Mucosa of stomach (tissue), 1 donor: ENCODE data around the gene KANK4.

Experiments
- H3K27me3 ChIP-seq: one replicate; pipeline ENCODE4 v1.7.0; 2013; ENCODE audit warnings: mild to moderate bottlenecking, low read length; ENCODE audit not compliant: control insufficient read depth, insufficient read depth
- H3K36me3 ChIP-seq: one replicate; pipeline ENCODE4 v1.7.0; 2013; ENCODE audit warnings: low read length; ENCODE audit not compliant: control insufficient read depth, insufficient read depth
- H3K4me1 ChIP-seq: one replicate; pipeline ENCODE4 v1.7.0; 2013; ENCODE audit warnings: mild to moderate bottlenecking, low read length; ENCODE audit not compliant: control insufficient read depth, insufficient read depth
- H3K4me3 ChIP-seq: one replicate; pipeline ENCODE4 v1.7.0; 2013; ENCODE audit warnings: low read length
- H3K9ac ChIP-seq: one replicate; pipeline ENCODE4 v1.7.0; 2013; ENCODE audit warnings: mild to moderate bottlenecking, low read length, moderate library complexity
- H3K9me3 ChIP-seq: one replicate; pipeline ENCODE4 v1.7.0; 2013; ENCODE audit warnings: mild to moderate bottlenecking, low read length, moderate library complexity; ENCODE audit not compliant: control insufficient read depth
- donor health status: Pancreatic carcinoma.

Gene KANK4

DNA sequence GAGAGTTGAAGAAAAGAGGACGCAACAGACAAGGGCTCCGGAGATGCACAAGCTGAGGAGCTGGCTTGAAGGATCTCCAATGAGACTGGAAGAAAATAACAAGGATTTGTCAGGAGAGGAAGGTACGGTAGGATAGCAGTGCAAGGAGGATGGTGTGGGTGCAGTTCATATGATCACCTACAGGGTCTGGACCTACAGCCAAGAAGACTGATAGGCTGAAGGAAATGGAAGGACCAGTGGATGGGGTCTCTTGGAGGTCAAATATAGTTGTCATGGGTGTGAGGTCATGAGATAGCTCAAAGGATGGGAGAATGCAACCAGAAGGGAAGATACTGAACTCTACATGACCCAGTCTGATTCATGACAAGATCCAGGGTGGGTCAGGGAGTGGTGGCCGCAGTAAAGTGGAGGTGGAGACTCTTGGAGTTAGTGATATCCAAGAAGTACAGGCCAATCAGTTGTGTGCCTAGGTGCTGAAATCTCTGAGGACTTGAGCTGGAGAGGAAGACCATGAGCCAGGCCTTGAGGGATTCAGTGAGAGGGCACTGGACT is 15.3 kb upstream of the KANK4 start:
- H3K9me3 ChIP-seq = no peaks in the 10 kb centered on the region
- H3K4me3 ChIP-seq = no peak overlapping the region
- H3K36me3 ChIP-seq = no peaks in the 10 kb centered on the region
- no peaks in the 10 kb centered on the region for H3K4me1 ChIP-seq
- no peaks in the 10 kb centered on the region for H3K27me3 ChIP-seq
- H3K9ac ChIP-seq = no peak overlapping the region

DNA sequence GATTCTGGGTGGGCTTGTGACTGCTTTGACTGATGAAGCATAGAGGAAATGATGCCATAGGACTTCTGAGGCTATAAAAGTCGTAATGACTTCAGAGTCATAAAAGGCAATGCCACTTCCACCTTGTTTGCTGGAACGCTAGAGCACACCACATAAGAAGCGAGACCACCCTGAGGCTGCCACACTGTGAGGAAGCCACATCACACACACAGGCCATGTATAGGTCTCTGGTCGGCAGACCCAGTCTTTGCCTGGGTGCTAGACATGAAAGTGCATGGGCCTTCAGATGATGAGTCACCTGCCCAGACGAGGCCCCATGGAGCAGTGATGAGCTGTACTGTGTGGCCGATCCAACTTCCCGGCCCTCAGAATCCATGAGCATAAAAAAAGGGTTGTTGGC is 14.2 kb upstream of the KANK4 start:
- Histone ChIP-seq H3K9ac (no peak overlapping the region), H3K36me3 (no peaks in the 10 kb centered on the region), H3K27me3 (no peaks in the 10 kb centered on the region), H3K4me3 (no peak overlapping the region), H3K4me1 (no peaks in the 10 kb centered on the region), H3K9me3 (no peaks in the 10 kb centered on the region)

GRCh38 chr1:62327360-62328055 is 8.3 kb upstream of the KANK4 start:
- H3K4me3 ChIP-seq = no peak overlapping the region
- H3K4me1 ChIP-seq = no peaks in the 10 kb centered on the region
- H3K9ac ChIP-seq = no peak overlapping the region
- no peaks in the 10 kb centered on the region for H3K9me3 ChIP-seq
- H3K36me3 ChIP-seq = no peaks in the 10 kb centered on the region
- no peaks in the 10 kb centered on the region for H3K27me3 ChIP-seq

DNA sequence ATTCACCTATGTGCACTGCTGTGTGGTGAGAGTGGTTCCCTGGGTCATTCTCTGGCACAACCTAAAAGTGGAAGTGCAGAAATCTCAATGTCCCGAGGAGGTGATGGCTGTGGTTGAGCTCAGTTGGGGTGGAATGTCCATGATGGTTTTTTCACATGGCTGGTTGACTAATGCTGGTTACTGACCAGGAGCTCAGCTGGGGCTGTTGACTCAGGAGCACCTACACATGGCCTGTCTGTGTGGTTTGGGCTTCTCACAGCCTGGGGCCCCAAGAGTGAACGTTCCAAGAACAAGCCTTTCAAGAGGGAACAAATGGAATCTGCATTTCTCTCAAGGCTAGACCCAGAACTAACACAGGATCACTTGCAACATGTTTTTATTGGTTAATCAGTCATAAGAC is 6.4 kb upstream of the KANK4 start:
- H3K9me3 ChIP-seq = no peaks in the 10 kb centered on the region
- H3K36me3 ChIP-seq = no peaks in the 10 kb centered on the region
- H3K4me1 ChIP-seq = no peaks in the 10 kb centered on the region
- no peak overlapping the region for H3K4me3 ChIP-seq
- H3K9ac ChIP-seq = no peak overlapping the region
- H3K27me3 ChIP-seq = no peaks in the 10 kb centered on the region

- Histone ChIP-seq H3K9ac (no peak overlapping the region), H3K4me3 (no peak overlapping the region), H3K4me1 (no peaks in the 10 kb centered on the region), H3K27me3 (no peaks in the 10 kb centered on the region), H3K36me3 (no peaks in the 10 kb centered on the region), H3K9me3 (no peaks in the 10 kb centered on the region)
Observed at GRCh38 chr1:62325081-62325480, 5.8 kb upstream of the KANK4 start.

- Histone ChIP-seq H3K4me1 (no peaks in the 10 kb centered on the region), H3K9ac (no peak overlapping the region), H3K27me3 (peaks cover 26% of the 10 kb centered on the region), H3K4me3 (no peak overlapping the region), H3K36me3 (no peaks in the 10 kb centered on the region), H3K9me3 (no peaks in the 10 kb centered on the region)
Observed at GRCh38 chr1:62321446-62321845, 2.2 kb upstream of the KANK4 start.

- Histone ChIP-seq H3K9me3 (no peaks in the 10 kb centered on the region), H3K36me3 (no peaks in the 10 kb centered on the region), H3K27me3 (peaks cover 26% of the 10 kb centered on the region), H3K9ac (no peak overlapping the region), H3K4me1 (no peaks in the 10 kb centered on the region), H3K4me3 (no peak overlapping the region)
Observed at GRCh38 chr1:62318320-62318755, 896 bp downstream of the KANK4 start.

GRCh38 chr1:62317021-62317768 is 2.0 kb downstream of the KANK4 start:
- H3K9me3 ChIP-seq = no peaks in the 10 kb centered on the region
- no peaks in the 10 kb centered on the region for H3K36me3 ChIP-seq
- peaks cover 26% of the 10 kb centered on the region for H3K27me3 ChIP-seq
- no peaks in the 10 kb centered on the region for H3K4me1 ChIP-seq
- no peak overlapping the region for H3K4me3 ChIP-seq
- no peak overlapping the region for H3K9ac ChIP-seq

DNA sequence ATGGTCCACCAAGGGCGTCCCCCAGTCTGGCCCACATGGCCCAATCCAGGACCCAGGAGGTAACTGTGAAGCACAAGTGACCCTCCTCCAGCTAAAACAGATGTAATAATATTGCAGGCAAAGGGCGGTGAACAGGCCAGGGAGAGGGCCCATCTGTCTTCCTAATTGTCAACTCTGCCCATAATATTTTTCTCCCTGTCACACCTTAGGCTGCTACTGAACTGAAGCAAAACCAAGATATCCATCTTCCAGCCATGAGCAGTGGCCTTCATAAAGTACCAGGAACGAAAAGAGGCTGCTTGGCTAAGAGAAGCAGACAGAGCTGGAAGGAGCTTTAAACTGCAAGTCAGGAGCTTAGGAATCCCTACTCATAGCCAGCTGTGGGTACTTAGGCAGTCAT is 3.1 kb downstream of the KANK4 start:
- no peak overlapping the region for H3K9ac ChIP-seq
- H3K36me3 ChIP-seq = no peaks in the 10 kb centered on the region
- no peak overlapping the region for H3K4me3 ChIP-seq
- no peaks in the 10 kb centered on the region for H3K9me3 ChIP-seq
- H3K4me1 ChIP-seq = no peaks in the 10 kb centered on the region
- H3K27me3 ChIP-seq = peaks cover 26% of the 10 kb centered on the region

GRCh38 chr1:62315387-62315786 is 3.8 kb downstream of the KANK4 start:
- Histone ChIP-seq H3K4me3 (no peak overlapping the region), H3K27me3 (peaks cover 26% of the 10 kb centered on the region), H3K9ac (no peak overlapping the region), H3K4me1 (no peaks in the 10 kb centered on the region), H3K9me3 (no peaks in the 10 kb centered on the region), H3K36me3 (no peaks in the 10 kb centered on the region)

DNA sequence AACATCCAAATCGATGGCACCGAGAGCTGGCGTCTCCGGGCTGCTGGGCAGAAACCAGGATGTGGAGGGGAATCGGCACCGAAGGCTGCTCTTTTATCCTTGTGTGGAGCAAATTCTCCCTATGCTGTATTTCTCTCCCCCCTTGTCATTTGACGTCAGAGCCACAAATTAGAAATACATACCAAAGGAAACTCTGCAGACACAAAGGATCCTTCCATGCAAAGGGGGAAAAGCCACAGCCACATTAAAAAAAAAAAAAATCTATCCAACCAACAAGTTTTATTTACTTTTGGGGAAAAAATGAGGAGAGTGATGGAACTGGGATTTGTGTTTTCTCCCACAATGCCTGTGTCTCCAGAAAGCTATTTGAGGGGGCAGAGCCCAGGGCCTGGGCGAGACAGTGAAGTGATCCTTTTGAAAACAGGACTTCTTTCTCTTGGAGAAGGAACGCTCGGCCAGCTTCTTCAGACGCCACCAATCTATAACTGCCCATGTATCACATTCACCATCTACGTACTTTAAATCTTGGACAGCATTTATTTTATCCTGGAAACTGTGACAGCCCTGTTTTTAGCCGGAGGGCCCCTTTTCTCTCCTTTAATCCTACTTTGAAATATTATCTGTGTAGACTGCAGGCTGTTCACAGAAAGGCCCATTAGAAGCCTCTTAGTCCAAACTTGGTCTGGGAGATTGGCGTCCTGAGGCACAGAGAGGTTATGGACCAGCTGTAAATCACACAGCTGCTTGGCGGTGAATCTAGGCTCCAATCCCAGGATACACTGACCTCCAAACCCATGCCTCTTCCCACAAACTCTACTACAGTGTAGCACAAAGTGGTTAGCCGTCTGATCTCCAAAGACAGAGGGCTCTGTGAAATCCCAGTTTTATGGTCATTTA is 4.5 kb downstream of the KANK4 start:
- H3K9me3 ChIP-seq = no peaks in the 10 kb centered on the region

GRCh38 chr1:62312698-62313097 is 6.5 kb downstream of the KANK4 start:
- Histone ChIP-seq H3K27me3 (peaks cover 8% of the 10 kb centered on the region), H3K36me3 (no peaks in the 10 kb centered on the region), H3K9ac (no peak overlapping the region), H3K9me3 (no peaks in the 10 kb centered on the region), H3K4me1 (no peaks in the 10 kb centered on the region), H3K4me3 (no peak overlapping the region)

More for the DNA sequence above, 4.5 kb downstream of the KANK4 start:
- peaks cover 24% of the 10 kb centered on the region for H3K27me3 ChIP-seq
- H3K4me3 ChIP-seq = no peak overlapping the region
- H3K4me1 ChIP-seq = no peaks in the 10 kb centered on the region
- no peaks in the 10 kb centered on the region for H3K36me3 ChIP-seq
- H3K9ac ChIP-seq = no peak overlapping the region
